GM15510 (cell line): ENCODE results near the gene UNC93B1.

Experiments
- POLR2A ChIP-seq: IDR thresholded peaks from 3 replicates; pipeline ENCODE4 v1.6.1; 2011; ENCODE audit warnings: borderline replicate concordance; ENCODE audit not compliant: insufficient read length; ENCODE audit errors: extremely low read depth

UNC93B1 gene

GRCh38 chr11:68043349-68044144, 39.6 kb upstream of the UNC93B1 start:
- TF ChIP-seq POLR2A, result no peak

- no peak for TF ChIP-seq POLR2A
Observed at GRCh38 chr11:68043029-68043348, 39.1 kb upstream of the UNC93B1 start.

GRCh38 chr11:68042219-68043028, 38.5 kb upstream of the UNC93B1 start:
- no peak for TF ChIP-seq POLR2A

GRCh38 chr11:68041617-68042218, 37.8 kb upstream of the UNC93B1 start:
- TF ChIP-seq POLR2A, result no peak

- TF ChIP-seq POLR2A, result no peak
Observed at GRCh38 chr11:68040957-68041591, 37.2 kb upstream of the UNC93B1 start.

GRCh38 chr11:68040101-68040956, 36.4 kb upstream of the UNC93B1 start:
- TF ChIP-seq POLR2A, result no peak

GRCh38 chr11:68039526-68040086, 35.7 kb upstream of the UNC93B1 start:
- peak; percentile 26 for TF ChIP-seq POLR2A

GRCh38 chr11:68038718-68039525, 35.0 kb upstream of the UNC93B1 start, which contains the start of gene TCIRG1:
TSS of gene TCIRG1 (plus strand) at chr11:68039025. CDS start at chr11:68041272, 2,247 bp downstream.
- peak; percentile 93 for TF ChIP-seq POLR2A

GRCh38 chr11:68038226-68038717, 34.4 kb upstream of the UNC93B1 start:
- TF ChIP-seq POLR2A, result no peak

- no peak for TF ChIP-seq POLR2A
Observed at GRCh38 chr11:68037411-68038225, 33.7 kb upstream of the UNC93B1 start.

GRCh38 chr11:68036717-68037239, 32.9 kb upstream of the UNC93B1 start:
- no peak for TF ChIP-seq POLR2A

GRCh38 chr11:68036141-68036716, 32.3 kb upstream of the UNC93B1 start:
- TF ChIP-seq POLR2A, result no peak

GRCh38 chr11:68035266-68035876, 31.5 kb upstream of the UNC93B1 start:
- TF ChIP-seq POLR2A, result no peak
